ENCODE data around the gene STX19. TPM values are rescaled to one million over a fixed set of nuclear protein-coding genes. Genes with fewer than 3 reads are reported as not detected.

STX19 gene
- total and polyA plus RNA-seq, 2 of the 13 experiments (the other 11 are each of a cell fraction or from before 2014, with no cell fraction given), result not detected

GRCh38 chr3:93979850-93980676 is 48.3 kb downstream of the STX19 start, which contains the start of gene ARL13B (continued):
- TF ChIP-seq, protein P1, sequence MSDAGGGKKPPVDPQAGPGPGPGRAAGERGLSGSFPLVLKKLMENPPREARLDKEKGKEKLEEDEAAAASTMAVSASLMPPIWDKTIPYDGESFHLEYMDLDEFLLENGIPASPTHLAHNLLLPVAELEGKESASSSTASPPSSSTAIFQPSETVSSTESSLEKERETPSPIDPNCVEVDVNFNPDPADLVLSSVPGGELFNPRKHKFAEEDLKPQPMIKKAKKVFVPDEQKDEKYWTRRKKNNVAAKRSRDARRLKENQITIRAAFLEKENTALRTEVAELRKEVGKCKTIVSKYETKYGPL (CRISPR knock-in tag; IDR thresholded peaks at IDR 0.05), result no peak
- TF ChIP-seq ZKSCAN1 (IDR thresholded peaks at IDR 0.05; ENCODE audit: low read length) (no peak), ZFP36L2 (CRISPR knock-in tag; IDR thresholded peaks at IDR 0.05) (no peak), ETS1 (CRISPR knock-in tag; IDR thresholded peaks at IDR 0.05) (no peak), DPF2 (CRISPR knock-in tag; IDR thresholded peaks at IDR 0.05; ENCODE audit: borderline replicate concordance, low read depth) (no peak), PAX8 (CRISPR knock-in tag; IDR thresholded peaks at IDR 0.05; ENCODE audit: borderline replicate concordance) (no peak), E2F2 (CRISPR knock-in tag; IDR thresholded peaks at IDR 0.05; ENCODE audit: borderline replicate concordance) (no peak), GRHL1 (CRISPR knock-in tag; conservative IDR thresholded peaks at IDR 0.05) (no peak), PCBP1 (IDR thresholded peaks at IDR 0.05; ENCODE audit: borderline replicate concordance, low read depth, low read length) (no peak), ZNF670 (CRISPR knock-in tag; IDR thresholded peaks at IDR 0.05; ENCODE audit: borderline replicate concordance) (no peak)
- TF ChIP-seq, protein P2, sequence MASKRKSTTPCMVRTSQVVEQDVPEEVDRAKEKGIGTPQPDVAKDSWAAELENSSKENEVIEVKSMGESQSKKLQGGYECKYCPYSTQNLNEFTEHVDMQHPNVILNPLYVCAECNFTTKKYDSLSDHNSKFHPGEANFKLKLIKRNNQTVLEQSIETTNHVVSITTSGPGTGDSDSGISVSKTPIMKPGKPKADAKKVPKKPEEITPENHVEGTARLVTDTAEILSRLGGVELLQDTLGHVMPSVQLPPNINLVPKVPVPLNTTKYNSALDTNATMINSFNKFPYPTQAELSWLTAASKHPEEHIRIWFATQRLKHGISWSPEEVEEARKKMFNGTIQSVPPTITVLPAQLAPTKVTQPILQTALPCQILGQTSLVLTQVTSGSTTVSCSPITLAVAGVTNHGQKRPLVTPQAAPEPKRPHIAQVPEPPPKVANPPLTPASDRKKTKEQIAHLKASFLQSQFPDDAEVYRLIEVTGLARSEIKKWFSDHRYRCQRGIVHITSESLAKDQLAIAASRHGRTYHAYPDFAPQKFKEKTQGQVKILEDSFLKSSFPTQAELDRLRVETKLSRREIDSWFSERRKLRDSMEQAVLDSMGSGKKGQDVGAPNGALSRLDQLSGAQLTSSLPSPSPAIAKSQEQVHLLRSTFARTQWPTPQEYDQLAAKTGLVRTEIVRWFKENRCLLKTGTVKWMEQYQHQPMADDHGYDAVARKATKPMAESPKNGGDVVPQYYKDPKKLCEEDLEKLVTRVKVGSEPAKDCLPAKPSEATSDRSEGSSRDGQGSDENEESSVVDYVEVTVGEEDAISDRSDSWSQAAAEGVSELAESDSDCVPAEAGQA (IDR thresholded peaks at IDR 0.05; ENCODE audit: low read depth), result no peak
- TF ChIP-seq, protein P2 (CRISPR knock-in tag; IDR thresholded peaks at IDR 0.05; ENCODE audit: borderline replicate concordance), result no peak
